Fibroblast of upper back skin (primary cell): ENCODE results near the gene SYTL3.
"Not testable (repeated sequence)": the region's sequence is repeated elsewhere in the genome, so short reads cannot be mapped to it uniquely, and the experiment has no call there.

Experiments used
- DNase-seq: peaks from one replicate; pipeline ENCODE4 v3.0.0-alpha.2; 2013

Gene SYTL3, protein sequence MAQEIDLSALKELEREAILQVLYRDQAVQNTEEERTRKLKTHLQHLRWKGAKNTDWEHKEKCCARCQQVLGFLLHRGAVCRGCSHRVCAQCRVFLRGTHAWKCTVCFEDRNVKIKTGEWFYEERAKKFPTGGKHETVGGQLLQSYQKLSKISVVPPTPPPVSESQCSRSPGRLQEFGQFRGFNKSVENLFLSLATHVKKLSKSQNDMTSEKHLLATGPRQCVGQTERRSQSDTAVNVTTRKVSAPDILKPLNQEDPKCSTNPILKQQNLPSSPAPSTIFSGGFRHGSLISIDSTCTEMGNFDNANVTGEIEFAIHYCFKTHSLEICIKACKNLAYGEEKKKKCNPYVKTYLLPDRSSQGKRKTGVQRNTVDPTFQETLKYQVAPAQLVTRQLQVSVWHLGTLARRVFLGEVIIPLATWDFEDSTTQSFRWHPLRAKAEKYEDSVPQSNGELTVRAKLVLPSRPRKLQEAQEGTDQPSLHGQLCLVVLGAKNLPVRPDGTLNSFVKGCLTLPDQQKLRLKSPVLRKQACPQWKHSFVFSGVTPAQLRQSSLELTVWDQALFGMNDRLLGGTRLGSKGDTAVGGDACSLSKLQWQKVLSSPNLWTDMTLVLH

DNA sequence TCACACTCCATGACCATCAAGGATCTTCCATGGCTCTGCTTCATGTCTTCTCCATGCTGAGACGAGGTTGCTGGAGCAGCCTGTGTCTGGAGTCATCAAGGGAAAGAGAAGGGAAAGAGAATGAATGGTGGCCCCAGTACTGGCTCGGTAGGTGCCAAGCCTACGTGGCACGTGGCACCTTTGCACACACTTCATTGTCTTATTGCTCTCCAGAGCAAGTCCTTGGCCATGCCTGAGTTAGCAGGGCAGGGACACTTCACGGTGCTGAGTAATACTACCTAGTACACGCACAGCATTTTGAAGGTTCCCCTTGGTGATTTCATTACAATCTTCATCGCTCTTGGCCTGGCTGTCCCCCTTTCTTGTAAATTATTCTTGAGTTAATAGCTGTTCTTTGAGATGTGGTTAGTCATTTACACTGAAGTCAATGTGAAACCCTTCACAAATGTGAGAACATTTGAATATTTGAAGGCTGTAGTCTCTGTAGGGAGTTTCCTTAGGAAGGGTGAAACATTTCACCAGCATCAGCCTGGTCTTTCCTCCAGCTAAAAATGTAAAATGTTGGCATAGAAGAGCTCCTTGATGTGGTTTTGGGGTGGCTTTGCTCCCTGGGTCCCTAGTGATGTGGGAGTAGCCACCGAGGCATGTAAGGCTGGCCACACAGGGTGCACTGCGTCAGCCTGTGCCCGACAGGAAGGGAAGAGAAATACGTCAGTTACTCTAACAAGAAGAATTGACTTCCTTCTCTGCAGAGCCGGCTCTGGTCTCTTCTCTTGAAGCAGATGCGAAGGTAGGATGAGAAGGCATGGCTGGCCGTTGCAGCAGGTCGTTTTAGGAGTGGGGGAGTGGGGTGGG, at the start of gene SYTL3:
SYTL3 (plus strand) TSS at position 766 of the 855 bp plus-strand sequence. CDS start 13,215 bp downstream, outside the sequence.
- peak; percentile 81 for DNase-seq

DNA sequence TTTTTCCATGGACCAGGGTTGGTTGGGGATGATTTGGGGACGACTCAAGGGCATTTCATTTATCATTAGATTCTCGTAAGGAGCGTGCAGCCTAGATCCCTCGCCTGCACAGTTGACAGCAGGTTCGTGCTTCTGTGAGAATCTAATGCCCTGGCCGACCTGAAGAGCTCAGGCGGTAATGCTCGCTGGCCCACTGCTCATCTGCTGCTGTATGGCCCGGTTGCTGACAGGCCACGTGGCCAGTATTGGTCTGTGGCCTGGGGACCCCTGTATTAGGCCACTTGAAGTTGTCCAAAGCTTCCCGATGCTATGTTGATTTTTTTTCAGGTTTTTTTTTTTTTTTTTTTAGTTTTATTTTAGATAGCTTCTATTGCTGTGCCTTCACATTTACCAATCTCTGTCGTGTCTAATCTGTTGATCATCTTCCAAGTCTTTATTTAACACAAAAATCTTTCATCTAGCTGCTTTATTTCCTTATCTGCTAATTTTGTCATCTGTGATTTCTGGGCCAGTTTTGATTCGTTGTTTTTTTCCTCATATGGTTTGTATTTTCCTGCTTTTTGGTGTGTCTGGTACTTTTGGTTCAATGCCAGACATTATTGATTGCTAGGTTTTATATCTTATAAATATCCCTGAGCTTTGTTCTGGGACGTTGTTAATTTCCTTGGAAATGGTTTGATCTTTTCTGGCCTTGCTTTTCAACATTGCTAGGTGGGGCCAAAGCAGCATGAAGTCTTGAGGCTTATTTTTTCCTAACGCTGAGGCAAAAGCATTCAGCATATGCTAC, 46.4 kb upstream of the SYTL3 start:
- no peak for DNase-seq

DNA sequence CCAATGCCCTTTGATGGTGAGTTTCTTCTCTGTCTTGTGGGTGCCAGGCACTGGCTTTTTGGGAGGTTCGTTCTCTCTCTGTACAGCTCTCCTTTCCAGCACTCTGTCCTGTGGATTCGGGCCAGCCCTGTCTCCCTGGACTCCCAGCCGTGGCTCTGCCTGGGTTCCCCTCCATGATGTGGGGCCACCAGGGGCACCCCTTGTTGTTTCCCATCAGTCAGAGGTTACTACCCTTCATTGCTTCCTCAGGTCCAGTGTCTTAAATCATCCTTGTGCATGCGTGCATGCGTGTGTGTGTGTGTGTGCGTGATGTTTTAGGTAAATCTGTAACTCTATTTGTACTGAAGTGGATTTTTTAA, 45.8 kb upstream of the SYTL3 start:
- no peak for DNase-seq

DNA sequence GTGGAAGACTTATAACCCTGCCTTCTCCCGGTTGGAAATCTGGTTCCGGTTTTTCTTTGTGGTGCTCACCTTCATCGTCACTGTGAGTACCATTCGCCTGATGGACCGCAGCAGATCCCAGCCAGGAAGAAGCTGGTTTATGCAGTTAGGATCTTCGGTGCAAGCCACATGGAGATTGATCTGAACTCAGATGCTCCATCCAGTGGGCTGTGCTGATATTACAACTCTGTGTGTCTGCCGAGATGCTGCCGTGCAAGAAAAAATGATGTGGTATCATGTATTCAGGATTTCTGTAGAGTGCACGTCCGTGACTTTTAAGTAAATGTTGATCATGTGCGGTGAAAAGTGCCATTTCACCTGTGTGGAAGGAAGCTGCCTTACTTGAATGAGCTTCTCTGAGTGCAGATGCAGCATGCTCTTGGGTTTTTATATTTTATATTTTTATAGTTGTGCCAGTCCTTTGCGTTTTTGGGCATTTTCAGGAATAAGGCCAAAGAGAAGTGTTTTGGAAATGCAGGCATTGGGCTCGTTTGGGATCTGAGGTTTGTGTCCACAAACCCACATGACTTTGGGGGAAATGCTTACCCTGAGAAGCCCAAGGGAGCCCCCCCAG, 44.5 kb upstream of the SYTL3 start:
- DNase-seq: peak; percentile 76

DNA sequence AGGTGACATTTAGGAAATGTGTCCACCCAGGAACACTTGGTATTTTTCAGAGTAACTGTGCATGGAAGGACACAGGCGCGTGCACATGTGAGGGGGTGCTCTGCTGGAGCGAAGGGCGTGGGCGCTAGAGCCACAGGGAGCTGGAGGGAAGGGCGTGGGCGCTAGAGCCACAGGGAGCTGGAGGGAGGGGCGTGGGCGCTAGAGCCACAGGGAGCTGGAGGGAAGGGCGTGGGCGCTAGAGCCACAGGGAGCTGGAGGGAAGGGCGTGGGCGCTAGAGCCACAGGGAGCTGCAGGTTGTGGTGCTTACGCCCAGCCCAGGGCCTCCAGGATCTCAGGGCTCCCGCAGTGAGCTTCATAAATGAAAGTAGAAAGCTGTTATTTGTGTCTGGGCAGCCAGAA, 43.8 kb upstream of the SYTL3 start:
- DNase-seq: not testable (repeated sequence)

DNA sequence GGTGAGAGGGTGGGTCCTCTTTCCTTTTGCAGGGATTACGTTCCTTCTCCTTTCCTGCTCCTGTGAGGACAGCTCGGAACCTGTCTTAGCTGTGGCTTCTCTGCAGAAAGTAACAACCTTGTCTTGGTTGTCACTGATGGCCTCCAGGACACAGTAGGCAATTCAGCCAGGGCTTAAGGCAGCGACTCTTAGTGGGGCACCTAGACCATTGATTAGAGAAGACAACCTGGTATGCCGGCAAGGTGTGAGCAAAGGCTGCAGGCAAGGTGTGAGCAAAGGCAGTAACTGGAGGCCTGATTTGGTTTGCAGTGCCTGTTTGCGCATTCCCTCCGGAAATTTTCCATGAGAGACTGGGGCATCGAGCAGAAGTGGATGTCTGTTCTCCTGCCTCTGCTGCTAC, 42.9 kb upstream of the SYTL3 start:
- no peak for DNase-seq

DNA sequence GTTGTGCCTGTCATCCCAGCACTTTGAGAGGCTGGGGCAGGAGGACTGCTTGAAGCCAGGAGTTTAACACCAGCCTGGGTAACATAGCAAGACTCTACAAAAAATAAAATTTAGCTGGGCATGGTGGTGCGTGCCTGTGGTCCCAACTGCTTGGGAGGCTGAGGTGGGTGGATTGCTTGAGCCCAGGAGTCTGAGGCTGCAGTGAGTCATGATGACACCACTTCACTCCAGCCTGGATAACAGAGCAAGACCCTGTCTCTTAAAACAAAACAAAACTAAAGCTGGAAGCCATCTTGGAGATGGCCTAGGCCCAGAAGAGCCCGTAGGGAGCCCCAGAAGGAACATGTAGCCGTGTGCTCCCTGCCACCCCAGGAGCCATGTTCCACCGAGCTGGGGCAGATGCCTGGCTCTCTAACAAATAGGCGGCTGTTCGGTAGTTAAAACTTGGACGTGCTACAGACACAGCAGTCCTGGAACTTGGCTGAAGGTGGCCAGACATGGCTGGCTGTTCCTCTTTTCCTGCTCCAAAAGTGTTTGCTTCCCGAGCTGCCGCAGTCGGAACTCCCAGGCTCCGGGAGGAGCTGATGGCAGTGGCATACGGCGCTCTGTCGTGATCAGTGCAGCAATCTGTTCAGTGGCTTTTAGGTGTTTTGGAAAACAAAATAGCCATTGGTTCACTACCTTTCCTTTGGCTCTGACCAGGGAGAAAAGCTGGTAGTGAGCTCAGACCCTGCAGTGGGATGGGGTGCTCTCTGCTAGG, 42.3 kb upstream of the SYTL3 start:
- DNase-seq: no peak

DNA sequence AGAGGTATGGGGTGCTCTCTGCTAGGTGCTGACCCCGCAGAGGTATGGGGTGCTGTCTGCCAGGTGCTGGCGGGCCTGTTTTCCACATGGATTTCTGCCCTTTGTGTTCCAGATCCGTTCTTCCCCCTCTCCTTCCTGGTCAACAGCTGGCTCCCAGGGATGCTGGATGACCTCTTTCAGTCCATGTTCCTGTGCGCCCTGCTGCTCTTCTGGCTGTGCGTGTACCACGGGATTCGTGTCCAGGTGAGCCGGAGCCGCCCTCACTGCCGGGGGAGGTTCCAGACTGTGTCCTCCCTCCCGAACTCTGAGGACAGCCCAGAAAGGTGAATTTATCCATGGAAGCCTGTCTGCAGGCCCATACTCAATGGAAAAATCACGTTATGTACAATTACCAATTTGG, 41.6 kb upstream of the SYTL3 start:
- DNase-seq: no peak

DNA sequence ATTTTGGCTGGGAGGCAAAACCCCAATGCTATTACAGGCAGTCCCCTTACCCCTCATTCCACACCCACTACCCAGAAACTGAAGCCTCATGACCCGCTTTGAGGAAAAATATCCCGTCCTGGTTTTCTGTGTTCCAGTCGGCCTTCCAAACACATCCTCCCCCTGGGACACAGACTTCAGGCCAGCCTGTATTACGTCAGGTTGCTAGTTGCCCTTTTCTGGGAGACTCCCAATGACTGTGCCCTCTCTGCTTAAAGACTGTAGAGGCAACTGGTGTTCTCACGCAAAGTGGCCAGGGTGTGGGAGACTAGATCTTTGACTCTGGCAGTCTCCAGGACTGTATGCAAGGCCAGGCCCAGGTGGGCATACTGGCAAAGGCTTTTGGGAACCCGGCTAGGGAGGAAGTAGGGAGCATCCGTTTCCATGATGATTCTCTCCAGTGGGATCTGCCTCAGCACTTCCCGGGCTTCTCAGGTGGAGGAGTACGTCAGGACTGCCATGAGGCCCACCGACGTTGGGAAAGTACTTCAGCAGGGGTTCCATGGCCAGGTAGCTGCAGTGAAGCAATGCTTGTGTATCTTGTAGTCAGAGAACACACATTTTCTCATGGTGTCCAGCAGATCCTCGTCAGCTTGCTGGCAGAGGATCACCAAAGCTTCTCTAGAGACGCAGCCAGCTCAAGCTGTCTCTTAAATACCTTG, 40.2 kb upstream of the SYTL3 start:
- DNase-seq: no peak

DNA sequence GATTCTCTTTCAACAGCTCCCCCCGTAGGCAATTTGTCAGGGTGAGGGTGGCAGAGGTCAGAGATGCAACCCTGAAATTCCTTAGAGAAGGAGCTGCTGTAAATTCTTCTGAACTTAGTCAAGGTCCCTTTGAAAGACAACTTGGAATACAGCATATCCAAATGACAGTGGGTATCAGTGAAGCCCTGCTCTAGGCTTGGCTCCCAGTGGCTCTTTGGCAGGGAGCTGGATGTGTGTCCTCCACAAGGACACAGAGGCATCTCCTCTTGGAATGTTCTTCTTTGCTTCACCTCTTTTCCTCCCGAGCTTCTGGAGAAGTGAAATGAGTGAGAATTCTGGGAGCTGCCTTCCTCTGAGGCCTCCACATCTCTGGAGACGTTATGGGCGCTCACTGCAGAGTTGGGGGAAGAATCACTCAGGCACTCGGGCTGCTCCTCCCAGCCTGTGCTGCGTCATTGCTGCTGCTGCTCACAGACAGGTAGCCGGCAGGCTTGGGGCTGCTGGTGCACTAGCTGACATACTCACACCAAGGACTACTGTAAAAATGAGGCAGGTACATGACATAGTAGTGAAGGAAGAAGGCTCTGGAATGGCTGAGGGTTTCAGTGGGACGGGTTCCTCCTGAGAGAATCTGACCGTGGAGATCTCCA, 39.4 kb upstream of the SYTL3 start:
- no peak for DNase-seq

DNA sequence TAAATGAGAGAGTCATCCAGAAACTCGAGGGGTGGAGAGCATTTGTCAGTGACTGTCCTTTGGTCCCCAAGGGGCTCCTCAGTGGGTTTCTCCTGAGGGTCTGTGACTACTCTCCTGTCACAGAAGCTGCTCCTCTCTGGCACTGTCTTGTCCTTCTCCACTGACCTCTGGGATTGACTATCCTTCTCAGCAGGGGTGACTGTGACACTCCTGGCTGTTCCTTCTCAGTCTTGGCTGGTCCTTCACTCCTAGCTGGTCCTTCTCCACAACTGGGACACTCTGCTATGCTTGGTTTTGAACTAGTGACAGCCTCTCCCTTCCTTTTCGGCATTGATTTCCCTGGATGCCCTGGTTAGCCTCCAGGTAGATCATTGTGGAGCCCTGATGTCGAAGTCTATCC, 38.8 kb upstream of the SYTL3 start:
- no peak for DNase-seq

DNA sequence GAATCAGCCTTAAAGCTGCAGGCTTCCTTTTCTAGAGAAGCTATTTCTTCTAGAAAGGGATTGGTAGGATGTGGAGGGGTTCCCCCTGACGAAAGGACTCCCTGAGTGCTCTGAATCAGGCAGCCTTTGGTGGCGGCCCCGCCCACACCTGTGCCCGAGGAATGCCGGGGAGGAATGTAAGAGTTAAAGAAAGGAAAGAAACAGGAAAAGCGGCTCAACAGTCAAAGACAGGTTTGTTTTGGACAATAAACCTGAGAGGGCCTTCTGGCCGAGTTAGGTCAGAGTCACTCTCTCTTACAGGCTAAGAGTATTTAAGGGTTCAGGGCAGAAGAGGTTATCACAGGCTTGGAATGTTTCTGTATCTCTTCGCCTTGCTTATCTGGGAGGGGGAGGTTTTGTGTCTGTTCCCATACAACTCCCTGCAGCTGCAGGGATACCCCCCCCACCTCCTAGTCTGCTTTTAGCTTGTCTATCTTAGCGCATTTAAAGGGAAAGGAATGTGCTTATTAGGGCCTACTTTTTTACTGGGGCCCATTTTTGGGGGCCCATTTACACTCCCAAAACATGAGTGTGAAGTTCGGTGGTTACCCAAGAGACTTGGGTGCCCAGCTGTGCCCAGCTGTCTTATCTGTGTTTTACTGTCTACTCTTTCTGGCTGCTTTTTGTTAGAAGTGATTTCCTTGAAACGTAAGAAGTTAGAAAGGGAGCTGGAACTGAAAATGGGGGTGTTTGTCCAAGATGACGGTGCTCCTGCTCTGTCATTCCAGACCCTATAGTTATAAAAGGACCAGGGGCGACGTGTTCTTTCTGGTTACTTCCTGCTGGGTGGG, 38.1 kb upstream of the SYTL3 start:
- DNase-seq: no peak

DNA sequence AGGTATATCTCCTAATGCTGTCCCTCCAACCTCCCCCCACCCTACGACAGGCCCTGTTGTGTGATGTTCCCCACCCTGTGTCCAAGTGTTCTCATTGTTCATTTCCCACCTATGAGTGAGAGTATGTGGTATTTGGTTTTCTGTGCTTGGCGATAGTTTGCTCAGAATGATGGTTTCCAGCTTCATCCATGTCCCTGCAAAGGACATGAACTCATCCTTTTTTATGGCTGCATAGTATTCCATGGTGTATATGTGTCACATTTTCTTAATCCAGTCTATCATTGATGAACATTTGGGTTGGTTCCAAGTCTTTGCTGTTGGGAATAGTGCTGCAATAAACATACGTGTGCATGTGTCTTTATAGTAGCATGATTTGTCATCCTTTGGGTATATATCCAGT, 35.2 kb upstream of the SYTL3 start:
- DNase-seq: not testable (repeated sequence)

DNA sequence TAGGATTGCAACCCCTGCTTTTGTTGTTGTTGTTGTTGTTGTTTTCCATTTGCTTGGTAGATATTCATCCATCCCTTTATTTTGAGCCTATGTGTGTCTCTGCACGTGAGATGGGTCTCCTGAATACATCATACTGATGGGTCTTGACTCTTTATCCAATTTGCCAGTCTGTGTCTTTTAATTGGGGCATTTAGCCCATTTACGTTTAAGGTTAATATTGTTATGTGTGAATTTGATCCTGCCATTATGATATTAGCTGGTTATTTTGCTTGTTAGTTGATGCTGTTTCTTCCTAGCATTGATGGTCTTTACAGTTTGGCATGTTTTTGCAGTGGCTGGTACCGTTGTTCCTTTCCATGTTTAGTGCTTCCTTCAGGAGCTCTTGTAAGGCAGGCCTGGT, 31.6 kb upstream of the SYTL3 start:
- not testable (repeated sequence) for DNase-seq

DNA sequence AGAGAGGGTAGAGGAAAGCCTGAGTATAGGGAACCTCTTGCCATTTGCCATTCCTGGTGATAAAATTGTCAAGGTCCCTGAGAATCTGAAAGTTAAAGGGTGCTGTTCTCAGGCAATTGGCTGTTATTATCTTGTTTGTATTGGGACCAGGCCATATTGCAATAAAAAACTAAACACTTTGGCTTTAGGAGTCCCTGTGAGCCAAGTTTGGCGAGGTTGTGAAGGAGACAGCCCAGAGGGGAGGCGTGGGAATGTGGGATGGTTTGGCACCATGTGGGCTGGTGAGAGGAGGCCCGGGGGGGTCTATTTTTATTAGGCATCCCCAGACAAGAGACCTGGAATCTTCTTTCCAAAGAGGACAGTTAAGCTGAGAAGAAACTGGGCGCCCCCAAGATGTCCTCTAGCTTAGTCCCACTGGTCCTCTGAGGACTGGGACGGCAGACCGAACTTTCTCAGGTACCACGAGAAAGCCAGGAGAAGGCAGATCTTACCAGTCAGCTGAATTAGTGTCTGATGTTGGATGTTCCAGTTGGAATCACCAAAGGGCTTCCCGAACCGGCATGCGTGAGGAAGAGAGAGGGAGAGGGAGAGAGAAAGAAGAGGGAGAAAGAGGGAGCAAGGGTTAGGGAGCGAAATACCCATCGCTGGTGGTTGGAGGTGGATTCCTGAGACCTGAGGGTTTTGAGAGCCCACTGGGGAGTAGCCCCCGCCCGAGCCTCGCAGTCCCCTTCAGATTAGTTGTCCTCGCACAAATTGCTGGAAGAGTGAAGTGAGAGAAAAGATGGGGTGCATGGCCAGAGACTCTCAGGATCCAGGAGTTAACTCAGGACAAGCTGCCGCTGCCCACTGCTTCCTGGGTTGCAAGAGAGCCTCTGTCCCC, 29.7 kb upstream of the SYTL3 start:
- no peak for DNase-seq

DNA sequence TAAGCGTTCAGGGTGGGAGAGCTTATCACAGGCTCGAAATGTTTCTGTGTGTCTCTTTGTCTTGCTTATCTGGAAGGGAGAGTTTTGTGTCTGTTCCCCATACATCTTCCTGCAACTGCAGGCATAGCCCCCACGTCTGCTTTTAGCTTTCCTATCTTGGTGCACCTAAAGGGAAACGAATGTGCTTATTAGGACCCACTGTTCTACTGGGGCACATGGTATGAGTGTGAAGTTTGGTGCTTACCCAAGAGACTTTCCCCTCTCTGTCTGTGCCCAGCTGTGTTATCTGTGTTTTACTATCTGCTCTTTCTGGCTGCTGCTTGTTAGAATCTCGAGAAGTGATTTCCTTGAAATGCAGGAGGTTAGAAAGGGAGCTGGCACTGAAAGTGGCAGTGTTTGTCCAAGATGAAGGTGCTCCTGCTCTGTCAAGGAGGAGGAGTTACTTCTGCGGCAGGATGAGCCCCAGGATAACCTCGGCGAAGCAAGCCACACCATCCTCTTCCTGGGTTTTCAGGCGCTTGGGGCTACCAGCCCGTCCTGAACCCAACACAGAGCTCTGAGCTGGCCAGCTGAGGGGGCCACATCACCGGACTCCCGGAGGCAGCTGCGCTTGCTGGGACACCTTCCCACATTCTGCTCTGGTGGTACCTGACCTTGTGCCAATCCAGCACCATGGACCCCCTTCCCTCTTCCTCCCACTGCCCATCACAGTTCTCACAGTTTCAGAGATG, 28.7 kb upstream of the SYTL3 start:
- DNase-seq: no peak

DNA sequence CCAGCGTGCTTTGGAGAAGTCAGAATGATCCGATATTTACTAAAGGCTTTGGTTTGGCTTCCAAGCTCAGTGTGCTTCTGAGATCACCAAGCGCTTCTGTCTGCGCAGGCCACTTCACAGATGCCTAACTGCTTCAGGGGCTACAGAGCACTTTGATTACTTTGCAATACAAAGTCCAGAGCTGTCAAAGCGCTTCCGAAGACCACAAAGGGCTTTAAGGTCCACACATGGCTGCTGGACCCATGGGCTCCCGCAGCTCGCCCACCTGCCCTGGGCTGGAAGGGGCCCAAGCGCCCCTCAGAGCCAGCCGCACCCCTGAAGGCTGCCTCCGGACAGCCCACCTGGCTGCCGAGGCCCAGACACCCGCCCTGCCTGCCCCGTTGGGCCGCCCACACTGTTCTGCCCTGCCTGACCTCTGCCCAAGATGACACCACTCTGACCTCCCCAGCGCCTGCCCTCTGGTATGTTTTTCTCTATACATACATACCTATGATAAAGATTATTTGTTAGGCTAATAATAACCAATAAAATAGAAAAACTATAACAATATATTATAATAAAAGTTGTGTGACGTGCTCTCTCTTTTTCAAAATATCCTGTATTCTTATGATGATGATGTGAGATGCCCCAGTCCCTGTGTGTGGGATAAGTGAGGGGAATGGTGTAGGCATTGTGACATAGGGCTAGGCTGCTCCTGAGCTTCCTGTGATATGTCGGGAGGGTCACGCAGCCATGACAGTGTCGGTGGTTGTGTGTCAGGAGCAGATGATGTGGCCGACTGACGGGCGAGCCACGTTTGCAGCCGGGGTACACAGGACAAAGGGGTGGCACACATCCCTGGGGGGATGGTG, 27.9 kb upstream of the SYTL3 start:
- DNase-seq: no peak
